ENCODE measurements around the gene PTBP1. TPM values are rescaled to one million over a fixed set of nuclear protein-coding genes. Genes with fewer than 3 reads are reported as not detected.

Gene PTBP1
- total RNA-seq, 1 experiment from 2014 or later = 712 TPM

DNA sequence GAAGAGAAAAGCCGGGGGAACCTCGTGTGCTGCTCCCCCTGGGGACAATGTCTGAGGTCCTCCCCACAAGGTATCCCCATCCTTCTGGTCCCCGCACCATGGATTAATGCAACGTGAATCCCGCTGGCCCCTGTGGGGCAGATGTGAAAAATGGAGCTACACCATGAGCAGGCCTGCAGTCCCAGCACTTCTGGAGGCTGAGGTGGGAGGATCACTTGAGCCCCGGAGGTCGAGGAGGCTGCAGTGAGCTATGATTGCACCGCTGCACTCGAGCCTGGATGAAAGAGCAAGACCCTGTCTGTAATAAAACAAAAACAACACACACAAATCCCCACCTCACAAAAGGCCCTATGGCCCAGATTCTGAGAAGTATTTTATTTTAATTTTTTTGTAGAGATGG lies 61.0 kb downstream of the PTBP1 start:
- Histone ChIP-seq H2BK20ac (ENCODE audit: low read depth, low read length, poor library complexity, severe bottlenecking) (no peak overlapping the region), H2BK12ac (ENCODE audit: insufficient read length, low read depth, low read length) (no peak overlapping the region), H3K23ac (ENCODE audit: insufficient read length, low read depth, low read length) (no peak overlapping the region), H3K9ac (ENCODE audit: extremely low read depth, insufficient read length, low read length) (no peak overlapping the region), H3K9me3 (ENCODE audit: control insufficient read depth, low read depth, low read length) (no peaks in the 10 kb centered on the region), H3K18ac (ENCODE audit: insufficient read length, low read depth, low read length) (no peak overlapping the region), H4K5ac (ENCODE audit: insufficient read length, low read depth, low read length) (no peak overlapping the region), H2AFZ (ENCODE audit: low read length) (no peak overlapping the region), H3T11ph (ENCODE audit: low read length) (no peak overlapping the region), H3K56ac (ENCODE audit: insufficient read length, low read depth, low read length) (no peak overlapping the region), H3K14ac (ENCODE audit: insufficient read depth, low read length) (no peak overlapping the region), H4K8ac (replicated peaks; ENCODE audit: insufficient read length, low read depth, low read length) (no peak overlapping the region), H2BK5ac (ENCODE audit: insufficient read length, low read length) (no peak overlapping the region), H3K79me2 (ENCODE audit: insufficient read depth, low read length) (no peaks in the 10 kb centered on the region), H3K4me2 (ENCODE audit: insufficient read depth, insufficient read length, low read length) (no peak overlapping the region), H4K20me1 (ENCODE audit: control insufficient read depth, insufficient read depth, insufficient read length) (no peaks in the 10 kb centered on the region), H3K79me1 (ENCODE audit: insufficient read depth, low read depth, low read length, poor library complexity, severe bottlenecking) (no peaks in the 10 kb centered on the region), H2BK15ac (ENCODE audit: low read depth, low read length) (no peak overlapping the region), H4K91ac (ENCODE audit: insufficient read length, low read depth, low read length) (no peak overlapping the region), H3K4ac (ENCODE audit: low read depth, low read length) (no peak overlapping the region), H3K27ac (ENCODE audit: insufficient read length, low read depth, low read length) (no peak overlapping the region), H2AK5ac (ENCODE audit: insufficient read length, low read length) (no peak overlapping the region), H3K27me3 (ENCODE audit: insufficient read depth, low read length) (peaks cover 3% of the 10 kb centered on the region; the same call in 1 of the 2 replicates), H3K23me2 (ENCODE audit: insufficient read length, low read depth, low read length, poor library complexity, severe bottlenecking) (peaks cover 3% of the 10 kb centered on the region), H2BK120ac (ENCODE audit: low read depth, low read length, poor library complexity, severe bottlenecking) (no peak overlapping the region), H3K4me1 (ENCODE audit: insufficient read depth, low read length) (no peaks in the 10 kb centered on the region)
- Mint-ChIP-seq H3K27me3 (ENCODE audit: low read depth) (peaks cover 38% of the 10 kb centered on the region), H3K9me3 (peaks cover 0 to 2% of the 10 kb centered on the region in 2 experiments; a peak in 1 of 5 replicates), H3K4me3 (no peak overlapping the region), H3K36me3 (ENCODE audit: insufficient read depth in 1 of 3, low read depth in 3 of 3) (no peaks in the 10 kb centered on the region), H3K27ac (no peak overlapping the region), H3K4me1 (0 out of 4 replicates have a peak, but pooled peaks cover 0 to 4% of the 10 kb centered on the region in 2 experiments)
- WGBS (ENCODE audit: extremely low coverage, insufficient read length, low lambda C conversion rate) = no CpG with 5 or more reads among the region's 9 CpGs
- DNase-seq = no peak
- TF ChIP-seq, protein P1, sequence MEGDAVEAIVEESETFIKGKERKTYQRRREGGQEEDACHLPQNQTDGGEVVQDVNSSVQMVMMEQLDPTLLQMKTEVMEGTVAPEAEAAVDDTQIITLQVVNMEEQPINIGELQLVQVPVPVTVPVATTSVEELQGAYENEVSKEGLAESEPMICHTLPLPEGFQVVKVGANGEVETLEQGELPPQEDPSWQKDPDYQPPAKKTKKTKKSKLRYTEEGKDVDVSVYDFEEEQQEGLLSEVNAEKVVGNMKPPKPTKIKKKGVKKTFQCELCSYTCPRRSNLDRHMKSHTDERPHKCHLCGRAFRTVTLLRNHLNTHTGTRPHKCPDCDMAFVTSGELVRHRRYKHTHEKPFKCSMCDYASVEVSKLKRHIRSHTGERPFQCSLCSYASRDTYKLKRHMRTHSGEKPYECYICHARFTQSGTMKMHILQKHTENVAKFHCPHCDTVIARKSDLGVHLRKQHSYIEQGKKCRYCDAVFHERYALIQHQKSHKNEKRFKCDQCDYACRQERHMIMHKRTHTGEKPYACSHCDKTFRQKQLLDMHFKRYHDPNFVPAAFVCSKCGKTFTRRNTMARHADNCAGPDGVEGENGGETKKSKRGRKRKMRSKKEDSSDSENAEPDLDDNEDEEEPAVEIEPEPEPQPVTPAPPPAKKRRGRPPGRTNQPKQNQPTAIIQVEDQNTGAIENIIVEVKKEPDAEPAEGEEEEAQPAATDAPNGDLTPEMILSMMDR (conservative IDR thresholded peaks at IDR 0.05) = no peak

Data from H9 (cell line).